ENCODE results near the gene NAB2.
A peak's percentile ranks its signal among the peaks of the same experiment; 100 is the strongest.

GRCh38 chr12:57088354-57089270 is at the start of gene NAB2:
- peak in 1 of 6 experiments; percentile 7 for TF ChIP-seq CTCF (IDR thresholded peaks at IDR 0.05)
- peak; percentile 59 to 67 for TF ChIP-seq POLR2A (IDR thresholded peaks at IDR 0.05)
